Activated effector memory CD4-positive, alpha-beta T cell treated with Interleukin-2 at 50 U/mL for 16 hours (primary cell): Measurements from ENCODE around the gene SPDYE1.

Experiments used
- DNase-seq: peaks from one replicate; pipeline ENCODE4 v3.0.0-alpha.2; 2020

SPDYE1 gene

DNA sequence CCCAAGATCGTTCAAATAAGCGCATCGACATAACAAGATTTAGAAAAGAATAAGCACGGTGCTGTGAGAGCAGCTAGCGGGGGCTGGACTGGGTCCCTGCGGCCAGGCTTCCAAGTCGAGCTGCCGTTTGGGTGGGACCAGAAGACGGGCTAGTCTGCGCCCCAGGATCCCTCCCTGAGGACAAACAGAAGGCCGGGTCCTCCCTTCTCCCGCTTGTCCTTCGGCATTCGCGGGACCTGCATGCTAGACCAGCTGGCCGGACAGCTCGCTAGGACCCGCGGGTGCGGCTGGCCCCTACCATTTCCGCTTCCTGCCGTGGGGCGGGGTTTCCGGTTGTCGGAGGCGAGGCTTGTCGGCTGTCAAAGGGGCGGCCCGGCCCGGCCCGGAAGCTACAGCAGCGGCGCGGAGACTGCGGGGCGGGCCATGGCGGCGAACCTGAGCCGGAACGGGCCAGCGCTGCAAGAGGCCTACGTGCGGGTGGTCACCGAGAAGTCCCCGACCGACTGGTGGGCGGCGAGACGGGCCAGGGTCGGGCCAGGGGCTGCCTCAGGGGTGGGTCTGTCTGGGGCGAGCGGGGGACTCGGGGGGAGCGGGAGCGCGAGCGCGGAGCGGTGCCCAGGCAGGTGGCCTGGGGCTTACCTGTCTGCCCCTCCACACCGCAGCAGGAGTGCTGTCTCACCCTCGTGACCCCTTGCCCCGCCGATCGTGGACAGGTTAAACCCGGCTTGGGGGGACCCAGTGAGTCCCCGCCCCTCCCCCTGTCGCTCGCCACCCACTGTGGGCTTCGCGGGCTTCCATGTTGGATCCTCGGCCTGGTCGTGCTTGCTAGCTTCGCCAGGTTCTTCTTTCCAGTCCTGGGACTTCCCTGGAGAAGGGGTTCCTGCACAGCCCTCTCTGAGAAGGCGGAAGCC is 46.9 kb downstream of the SPDYE1 start, which contains the start of gene DBNL:
Gene DBNL (plus strand): TSS at position 388 of the 911 bp plus-strand sequence. CDS start 36 bp downstream, at position 424.
- DNase-seq = peak; percentile 91

DNA sequence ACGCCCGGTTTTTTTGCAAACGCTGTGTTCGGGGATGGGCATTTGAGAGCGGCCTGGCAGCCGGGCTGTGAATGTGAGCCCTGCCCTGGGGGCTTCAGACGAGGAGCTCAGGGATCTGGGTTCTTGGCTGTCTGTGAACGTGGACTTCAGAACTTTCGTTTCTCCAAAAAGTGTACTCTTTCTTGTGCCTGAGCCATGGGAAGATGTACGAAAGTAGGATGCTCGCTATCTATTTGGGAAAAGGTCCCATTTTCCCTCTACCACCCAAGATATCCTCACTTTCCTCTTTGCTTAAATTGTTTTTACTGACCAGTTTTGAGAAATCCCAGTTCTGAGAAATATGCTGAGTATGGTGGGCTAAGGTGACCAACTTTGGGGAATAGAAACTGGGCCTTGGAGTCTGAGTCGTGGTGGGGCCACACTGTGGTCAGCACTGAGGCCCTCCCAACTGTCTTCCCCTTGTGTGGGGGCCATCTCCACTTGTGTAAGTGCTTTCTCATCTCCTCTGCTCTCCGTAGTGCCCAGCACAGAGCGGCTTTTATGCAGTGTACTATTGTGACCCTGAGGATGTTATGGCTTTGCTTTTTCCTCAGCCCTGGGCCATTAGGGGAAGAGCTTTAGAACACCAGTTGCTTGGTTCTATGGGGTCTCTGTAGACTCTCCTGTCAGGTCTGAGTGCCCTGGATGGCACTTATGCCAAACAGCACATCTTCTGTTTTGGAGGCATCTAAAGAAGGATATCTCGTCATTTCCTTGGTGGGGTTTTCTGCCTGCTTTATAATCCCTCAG is 47.7 kb downstream of the SPDYE1 start:
- DNase-seq = no peak

DNA sequence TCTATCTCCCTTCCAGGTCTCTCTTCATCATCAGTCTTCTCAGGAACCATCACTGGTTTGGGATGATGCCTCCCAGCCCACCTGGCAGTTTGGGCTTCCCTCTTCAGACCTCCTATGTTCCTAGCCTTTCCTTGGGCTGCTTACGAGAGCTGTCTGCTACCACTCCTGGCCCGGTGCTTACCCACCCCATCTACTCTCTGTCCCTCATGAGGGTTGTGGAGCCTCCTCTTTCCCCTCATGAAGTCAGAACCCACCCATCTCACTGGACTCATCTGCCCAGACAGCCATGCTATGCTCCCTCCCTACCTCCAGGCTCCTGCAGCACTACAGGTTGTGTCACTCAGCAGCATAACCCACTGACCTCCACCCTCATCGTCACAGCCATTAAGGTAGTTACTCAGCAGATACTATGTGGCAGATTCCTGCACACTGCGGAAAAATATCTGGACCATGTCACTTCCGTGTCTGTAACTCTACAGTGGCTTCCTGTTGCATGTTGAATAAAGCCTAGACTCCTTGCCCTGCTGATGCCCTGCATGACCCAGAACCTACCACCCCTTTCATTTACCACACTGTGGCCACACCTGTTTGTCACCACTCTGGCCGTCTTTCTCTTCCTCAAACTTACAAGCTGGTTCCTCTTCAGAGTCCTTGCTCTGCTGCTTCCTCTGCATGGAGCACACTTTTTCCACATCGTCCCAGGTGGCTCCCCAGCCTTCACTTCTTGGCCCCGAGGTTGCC is 48.8 kb downstream of the SPDYE1 start:
- DNase-seq = no peak

DNA sequence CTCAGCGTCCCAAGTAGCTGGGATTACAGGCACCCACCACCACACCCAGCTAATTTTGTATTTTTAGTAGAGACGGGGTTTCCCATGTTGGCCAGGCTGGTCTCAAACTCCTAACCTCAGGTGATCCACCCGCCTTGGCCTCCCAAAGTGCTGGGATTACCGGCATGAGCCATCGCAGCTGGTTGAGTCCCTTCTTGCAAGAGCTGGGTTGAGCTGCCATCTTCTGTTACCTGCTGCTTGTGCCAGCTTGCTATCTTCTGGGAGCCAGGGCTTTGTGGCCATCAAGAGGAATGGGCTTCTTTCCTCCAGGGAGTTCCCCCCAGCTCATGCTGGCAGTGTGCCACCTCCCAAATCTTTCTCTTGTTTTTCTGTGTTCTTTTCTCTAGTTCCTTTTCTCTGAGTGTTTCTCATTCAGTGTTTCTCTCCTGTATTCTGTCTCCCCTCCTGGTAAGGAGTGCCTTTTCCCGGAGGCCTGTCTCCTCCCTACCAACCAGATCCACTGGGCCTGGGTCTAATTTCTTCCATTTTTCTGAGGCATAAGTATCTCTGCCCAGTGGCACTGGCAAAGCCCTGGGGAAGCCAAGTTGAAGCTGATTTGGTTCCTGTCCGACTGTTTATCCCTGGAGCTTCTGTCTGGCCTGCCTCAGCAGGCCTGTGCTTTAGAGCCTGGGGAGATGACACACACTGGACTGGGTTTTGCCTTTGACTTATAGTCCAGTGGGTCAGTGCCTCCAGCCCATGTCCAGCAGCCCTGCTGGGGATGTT is 50.5 kb downstream of the SPDYE1 start:
- DNase-seq = no peak

DNA sequence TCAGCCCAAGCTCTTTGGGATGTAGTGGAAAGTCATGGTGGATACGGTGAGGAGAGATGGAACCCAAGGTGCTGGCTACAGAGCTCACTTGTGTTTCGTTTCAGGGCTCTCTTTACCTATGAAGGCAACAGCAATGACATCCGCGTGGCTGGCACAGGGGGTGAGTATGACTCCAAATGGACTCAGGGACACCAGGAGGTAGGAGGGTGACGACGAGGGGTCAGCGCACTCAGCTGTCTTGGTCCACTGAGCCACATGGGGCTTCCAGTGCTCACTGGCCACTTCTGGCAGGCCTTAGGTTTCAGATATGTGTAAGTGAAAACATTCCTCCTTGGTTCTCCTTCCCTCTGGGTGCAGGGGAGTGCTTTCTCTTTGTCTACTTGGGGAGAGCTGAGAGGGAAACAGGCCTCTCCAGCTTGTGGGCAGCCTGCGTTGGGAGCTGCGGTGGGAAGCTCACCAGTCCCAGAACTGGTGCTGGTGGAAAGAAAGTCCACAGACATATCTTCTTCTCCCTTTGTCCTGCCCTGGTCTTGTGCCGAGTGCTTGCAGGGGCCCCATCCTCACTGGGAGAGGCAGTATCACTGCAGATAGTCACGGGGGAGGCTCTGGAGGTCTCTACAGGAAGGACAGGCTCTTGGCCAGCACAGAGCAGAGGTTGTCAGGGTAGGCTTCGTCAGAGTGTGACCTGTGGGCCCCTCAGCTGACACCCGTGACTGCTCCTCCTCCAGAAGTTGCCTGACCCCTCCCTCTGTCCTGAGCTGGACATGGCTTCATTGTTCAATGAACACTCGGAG is 52.6 kb downstream of the SPDYE1 start:
- no peak for DNase-seq

DNA sequence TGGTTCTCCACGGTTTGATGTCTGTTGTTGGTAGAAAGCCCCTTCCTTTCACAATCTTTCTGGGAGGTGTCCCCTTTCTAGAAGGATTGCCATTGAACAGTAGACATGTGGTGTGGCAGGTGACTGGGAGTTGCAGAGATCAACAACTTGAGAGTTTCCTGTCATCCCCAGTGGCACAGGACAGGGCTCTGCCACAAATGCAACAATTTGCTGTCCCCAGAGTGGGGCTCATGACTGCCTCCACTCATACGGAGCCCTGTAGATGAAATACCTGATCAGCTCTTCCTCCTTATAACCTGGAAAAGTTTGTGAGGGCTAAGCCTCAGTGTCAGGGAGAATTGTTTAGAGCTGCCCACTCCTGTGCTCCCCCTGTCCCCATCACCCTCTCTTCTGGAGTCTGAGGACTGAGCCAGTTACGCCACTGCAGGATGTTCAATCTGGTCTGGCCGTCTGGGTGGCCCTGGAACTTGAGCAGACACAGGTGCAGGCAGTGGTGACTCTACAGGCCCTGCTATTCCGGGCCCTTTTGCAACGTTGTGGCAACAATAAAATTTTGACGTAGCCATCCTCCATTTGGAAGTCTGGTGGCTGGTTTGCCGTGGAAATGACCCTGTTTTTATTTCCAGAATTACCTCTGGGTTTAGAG is 53.3 kb downstream of the SPDYE1 start:
- no peak for DNase-seq

DNA sequence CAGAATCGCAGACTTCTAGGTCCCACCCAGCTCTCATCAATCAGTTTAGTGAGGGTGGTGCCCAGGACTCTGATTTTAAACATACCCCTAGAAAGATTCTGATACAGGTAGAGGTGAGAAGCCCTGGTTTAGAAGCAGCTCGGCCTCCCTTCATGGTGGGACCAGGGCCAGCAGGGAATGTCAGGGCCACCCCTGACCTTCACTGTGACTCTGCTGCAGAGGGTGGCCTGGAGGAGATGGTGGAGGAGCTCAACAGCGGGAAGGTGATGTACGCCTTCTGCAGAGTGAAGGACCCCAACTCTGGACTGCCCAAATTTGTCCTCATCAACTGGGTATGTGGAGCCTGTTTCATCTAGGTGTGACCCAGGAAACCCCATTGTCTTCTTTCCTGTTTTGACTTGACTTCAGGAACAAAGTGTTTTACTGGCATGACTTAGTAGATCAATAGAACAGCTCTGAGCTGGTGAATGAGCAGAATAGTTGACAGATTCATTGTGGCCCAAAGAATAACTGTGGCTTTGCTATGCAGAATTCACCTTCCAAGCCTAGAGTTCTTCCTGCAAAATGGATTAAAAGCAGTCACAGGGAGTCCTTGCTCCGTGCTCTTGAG is 54.0 kb downstream of the SPDYE1 start:
- no peak for DNase-seq

DNA sequence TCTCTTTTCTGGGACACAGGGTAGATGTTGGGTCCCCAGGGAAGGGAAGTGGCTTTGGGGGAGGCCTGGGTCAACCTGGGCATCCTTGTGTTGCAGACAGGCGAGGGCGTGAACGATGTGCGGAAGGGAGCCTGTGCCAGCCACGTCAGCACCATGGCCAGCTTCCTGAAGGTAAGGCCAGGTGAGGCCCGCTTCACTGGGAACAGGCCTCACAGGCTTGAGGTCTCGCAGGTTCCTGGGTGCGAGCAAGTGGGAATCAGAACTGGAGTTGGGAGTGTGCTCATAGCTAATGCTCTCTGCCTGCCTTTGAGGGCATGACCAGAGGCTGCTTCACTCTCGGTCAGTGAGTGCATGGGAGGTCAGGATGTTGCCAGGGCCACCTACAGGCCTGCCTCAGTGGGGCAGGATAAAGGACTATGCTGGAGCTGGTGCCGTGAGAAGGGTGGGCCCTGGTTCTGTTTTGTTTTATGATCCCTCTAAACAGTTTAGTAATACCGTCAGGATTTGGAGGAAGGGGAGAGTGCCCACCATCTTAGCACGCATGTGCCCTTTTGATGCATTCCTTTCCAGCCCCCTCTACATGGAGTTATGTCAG is 55.2 kb downstream of the SPDYE1 start:
- DNase-seq = no peak

DNA sequence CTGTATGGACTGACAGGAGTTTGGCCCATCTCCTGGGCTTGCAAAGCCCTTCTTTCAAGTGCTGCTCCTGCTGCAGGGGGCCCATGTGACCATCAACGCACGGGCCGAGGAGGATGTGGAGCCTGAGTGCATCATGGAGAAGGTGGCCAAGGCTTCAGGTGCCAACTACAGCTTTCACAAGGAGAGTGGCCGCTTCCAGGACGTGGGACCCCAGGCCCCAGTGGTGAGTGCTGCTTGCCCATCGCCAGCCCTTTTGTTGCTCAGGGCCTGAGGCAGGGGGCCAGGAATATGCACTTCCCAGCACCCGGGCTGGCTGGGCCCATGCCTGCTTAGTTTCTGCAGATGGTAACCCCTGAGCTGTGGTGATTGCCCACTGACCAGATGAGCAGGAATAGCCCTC is 59.0 kb downstream of the SPDYE1 start:
- DNase-seq = no peak

DNA sequence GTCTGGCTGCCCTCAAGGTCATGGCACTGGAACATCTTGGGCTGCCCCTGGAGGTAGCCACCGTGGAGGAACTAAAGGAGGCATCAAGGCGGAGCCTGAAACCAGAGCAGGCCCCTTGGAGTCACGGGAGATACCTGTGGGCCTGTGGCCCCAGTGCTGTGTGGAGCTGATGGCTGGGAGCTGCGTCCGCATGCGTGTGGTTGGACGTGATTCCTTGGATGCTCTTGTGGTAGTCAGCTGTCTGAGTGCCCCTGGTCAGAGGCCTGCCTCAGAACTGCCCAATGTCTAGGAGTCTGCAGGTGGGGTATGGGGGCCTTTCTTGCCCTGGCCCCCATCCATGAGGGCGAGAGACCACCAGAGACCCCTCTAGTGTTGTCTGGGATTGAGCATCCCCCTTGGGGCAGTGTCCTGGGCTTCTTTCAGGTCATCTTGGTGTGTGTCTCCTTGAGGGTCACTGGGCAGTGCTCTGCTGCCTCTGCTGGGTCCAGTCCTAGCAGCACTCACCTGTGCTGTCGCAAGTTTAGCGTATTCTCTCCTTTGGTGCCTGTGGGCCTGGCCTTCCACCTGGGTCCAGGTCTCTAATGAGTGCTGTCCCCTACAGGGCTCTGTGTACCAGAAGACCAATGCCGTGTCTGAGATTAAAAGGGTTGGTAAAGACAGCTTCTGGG is 59.6 kb downstream of the SPDYE1 start:
- DNase-seq = no peak

DNA sequence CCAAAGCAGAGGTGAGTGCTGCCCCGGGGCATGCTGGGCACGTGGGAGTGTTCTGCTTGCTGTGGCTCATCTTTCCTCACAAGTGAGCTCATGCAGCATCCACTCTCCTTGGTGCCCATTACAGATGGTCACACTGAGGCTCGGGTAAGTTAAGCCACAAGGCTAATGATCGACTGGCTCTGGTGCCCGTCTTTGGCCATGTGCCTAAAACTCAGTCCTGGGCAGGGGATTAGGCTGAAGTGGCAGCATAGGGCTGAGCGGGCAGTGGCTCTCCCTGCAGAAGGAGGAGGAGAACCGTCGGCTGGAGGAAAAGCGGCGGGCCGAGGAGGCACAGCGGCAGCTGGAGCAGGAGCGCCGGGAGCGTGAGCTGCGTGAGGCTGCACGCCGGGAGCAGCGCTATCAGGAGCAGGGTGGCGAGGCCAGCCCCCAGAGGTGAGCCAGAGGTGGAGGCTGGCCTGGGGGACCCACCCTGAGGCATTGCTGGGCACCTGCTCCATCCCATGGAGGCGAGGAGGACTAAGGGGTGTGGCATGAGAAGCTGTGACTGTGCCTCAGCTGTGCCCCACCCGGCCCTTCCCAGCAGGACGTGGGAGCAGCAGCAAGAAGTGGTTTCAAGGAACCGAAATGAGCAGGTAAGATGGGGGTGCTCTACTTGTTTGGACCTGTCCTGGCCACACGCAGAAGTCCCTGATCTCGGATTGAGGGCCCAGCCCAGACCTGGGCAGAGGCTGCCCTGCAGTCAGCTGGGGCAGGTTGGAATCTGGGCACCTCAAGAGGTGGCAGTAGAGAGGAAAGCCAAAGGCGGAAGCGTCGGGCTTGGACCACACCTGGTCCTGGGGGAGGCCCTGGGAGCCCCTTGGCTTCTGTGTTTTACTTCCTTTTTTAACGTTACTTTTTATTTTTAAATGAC is 60.4 kb downstream of the SPDYE1 start:
- no peak for DNase-seq

DNA sequence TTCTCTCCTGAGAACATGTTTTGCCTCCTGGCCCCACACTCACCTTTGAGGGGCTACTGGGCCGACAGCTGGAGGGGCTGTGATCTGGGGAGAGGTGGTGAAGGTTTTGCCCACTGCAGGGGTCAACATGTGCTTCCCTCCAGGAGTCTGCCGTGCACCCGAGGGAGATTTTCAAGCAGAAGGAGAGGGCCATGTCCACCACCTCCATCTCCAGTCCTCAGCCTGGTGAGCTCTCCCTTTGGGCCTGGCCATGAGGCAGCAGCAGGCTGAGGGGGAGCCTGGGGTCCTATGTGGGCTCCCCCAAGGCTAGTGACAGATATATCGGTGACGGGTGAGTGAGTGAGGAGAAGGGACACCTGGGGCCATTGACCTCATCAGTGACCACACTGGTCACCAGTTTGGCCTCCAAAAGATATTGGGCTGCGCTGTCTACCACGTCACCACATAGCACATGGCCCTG is 61.1 kb downstream of the SPDYE1 start:
- DNase-seq = no peak

DNA sequence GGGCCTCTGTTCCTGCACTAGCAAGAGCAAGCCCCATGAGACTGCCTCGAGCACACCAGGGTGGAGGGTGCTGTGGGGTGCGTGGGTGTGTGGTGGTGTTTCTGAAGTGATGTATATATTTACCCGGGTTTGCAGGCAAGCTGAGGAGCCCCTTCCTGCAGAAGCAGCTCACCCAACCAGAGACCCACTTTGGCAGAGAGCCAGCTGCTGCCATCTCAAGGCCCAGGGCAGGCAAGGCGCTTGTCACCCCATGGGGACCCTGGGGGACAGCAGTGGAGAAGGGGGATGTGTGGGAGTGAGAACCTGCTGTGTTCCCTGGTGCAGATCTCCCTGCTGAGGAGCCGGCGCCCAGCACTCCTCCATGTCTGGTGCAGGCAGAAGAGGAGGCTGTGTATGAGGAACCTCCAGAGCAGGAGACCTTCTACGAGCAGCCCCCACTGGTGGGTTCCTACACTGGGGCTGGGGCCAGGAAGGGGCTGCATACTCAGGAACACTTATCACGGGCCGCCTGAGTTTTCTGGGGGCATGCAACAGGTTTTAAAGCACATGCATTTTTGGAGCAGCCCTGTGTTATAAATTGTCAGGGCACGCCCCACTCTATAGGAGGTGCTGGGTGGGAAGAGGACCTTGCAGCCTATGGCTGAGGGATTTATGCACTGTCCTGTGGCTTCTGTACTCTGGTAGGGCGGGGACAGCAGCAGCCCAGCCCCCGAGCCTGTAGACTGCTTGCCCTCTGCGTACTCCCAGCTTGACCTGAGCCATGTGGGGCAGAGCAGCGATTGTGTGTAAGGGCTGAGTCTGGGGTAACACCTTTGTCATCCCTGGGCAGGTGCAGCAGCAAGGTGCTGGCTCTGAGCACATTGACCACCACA is 61.8 kb downstream of the SPDYE1 start:
- DNase-seq = no peak
